Adipocyte (in vitro differentiated cells): ENCODE data around the gene PREP.
"Not testable (repeated sequence)": the region's sequence is repeated elsewhere in the genome, so short reads cannot be mapped to it uniquely, and the experiment has no call there.

ENCODE experiments used
- DNase-seq: peaks from one replicate; pipeline ENCODE4 v3.0.0-alpha.2; 2015; ENCODE audit warnings: low read depth
- H3K27me3 ChIP-seq: replicated peaks from 2 replicates; pipeline ENCODE4 v1.7.0; 2013; ENCODE audit warnings: mild to moderate bottlenecking, low read length, moderate library complexity; ENCODE audit not compliant: control insufficient read depth, insufficient read depth
- H3K36me3 ChIP-seq: 2 replicates; pipeline ENCODE4 v1.7.0; 2013; ENCODE audit warnings: low read length, mild to moderate bottlenecking, moderate library complexity; ENCODE audit not compliant: control insufficient read depth, insufficient read depth, severe bottlenecking
- H3K4me1 ChIP-seq: 2 replicates; pipeline ENCODE4 v1.7.0; 2013; ENCODE audit warnings: mild to moderate bottlenecking, low read length, moderate library complexity; ENCODE audit not compliant: control insufficient read depth, insufficient read depth
- H3K4me3 ChIP-seq: 2 replicates; pipeline ENCODE4 v1.7.0; 2013; ENCODE audit warnings: mild to moderate bottlenecking, low read length, moderate library complexity
- H3K9ac ChIP-seq: 2 replicates; pipeline ENCODE4 v1.7.0; 2013; ENCODE audit warnings: mild to moderate bottlenecking, low read length, moderate library complexity
- H3K9me3 ChIP-seq: 2 replicates; pipeline ENCODE4 v1.7.0; 2013; ENCODE audit warnings: mild to moderate bottlenecking, low read length, moderate library complexity; ENCODE audit not compliant: control insufficient read depth

Gene PREP

DNA sequence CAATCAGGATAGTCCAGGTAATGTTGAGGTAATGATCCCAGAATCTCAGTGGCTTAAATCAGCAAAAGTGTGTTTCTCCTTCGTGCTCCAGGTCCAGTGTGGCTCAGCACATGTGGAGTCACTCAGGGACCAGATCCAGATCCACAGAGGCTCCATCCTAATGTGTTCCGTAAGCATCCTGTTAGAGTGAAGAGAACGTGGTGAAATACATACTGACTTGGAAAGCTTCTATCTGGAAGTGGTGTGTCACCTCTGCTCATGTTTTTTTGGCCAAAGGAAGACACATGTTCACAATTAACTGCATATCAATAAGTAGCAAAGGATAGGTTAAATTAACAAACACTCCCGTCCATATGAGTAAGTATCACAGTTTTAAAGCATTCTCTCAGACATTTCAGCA lies 26.8 kb upstream of the PREP start:
- H3K27me3 ChIP-seq = no peaks in the 10 kb centered on the region
- DNase-seq = peak; percentile 52
- H3K36me3 ChIP-seq = no peaks in the 10 kb centered on the region
- no peak overlapping the region for H3K9ac ChIP-seq
- H3K4me3 ChIP-seq = no peak overlapping the region
- H3K9me3 ChIP-seq = no peaks in the 10 kb centered on the region
- peaks cover 47% of the 10 kb centered on the region for H3K4me1 ChIP-seq

DNA sequence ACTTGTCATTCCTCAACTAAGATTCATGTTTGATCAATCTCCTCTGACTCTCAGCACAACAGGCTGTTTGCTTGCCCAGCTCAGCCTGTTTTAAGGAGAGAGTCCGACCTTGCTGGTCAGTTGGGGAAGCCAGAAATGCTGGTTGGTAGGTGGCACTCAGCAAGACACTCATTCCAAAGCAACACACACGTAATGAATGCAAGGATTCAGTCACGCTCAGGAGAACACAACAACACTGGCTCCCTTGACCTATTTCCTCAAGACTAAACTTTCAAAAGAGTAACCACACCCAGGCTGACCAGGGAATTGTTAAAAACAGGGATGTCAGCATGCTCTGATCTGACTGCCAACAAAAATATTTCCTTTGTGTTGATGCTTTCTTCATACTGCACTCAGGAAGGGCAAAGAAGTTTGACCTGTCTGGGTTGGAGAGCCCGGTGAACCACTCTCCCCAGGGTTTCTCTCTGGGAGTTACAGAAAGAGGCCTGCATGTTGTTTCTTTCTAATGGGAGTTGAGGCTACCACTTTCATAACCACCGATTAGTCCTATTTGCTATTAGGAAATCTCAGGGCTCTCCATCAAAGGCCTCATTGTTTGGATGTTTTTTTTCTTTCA lies 25.6 kb upstream of the PREP start:
- Histone ChIP-seq H3K9ac (peak overlapping the region; percentile 20), H3K27me3 (no peaks in the 10 kb centered on the region), H3K4me3 (no peak overlapping the region), H3K4me1 (peaks cover 51% of the 10 kb centered on the region), H3K36me3 (no peaks in the 10 kb centered on the region), H3K9me3 (no peaks in the 10 kb centered on the region)
- DNase-seq = peak; percentile 85

DNA sequence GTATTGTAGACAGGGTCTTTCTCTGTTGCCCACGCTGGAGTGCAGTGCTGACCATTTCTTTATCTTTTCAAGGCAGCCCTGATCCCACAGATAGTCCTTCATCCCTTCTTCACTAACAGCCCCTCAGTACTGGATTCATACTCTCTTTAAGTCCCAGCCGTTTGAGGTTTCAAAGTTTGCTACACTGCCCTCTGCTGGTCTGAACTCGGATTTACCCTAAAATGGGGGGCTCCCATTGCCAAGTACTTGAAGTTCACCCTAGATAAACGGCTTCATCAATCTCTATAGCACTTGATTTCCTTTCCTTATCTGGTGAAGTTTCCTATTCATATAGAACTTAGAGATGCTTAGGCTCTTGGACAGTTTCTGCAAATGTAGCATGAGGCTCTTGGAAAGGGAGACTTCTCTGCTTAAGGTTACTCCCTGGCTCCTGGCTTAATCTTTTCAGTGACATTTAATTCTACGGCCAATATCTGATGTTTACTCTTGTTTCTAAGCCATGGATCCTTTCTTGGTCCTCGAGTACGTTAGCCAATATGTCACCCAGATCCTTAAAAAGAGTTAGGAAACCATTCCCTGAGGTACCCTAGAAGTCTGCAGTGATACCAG lies 21.4 kb upstream of the PREP start:
- no peaks in the 10 kb centered on the region for H3K9me3 ChIP-seq
- no peaks in the 10 kb centered on the region for H3K36me3 ChIP-seq
- DNase-seq = peak; percentile 79
- no peak overlapping the region for H3K9ac ChIP-seq
- H3K4me1 ChIP-seq = peaks cover 24% of the 10 kb centered on the region
- H3K27me3 ChIP-seq = no peaks in the 10 kb centered on the region
- no peak overlapping the region for H3K4me3 ChIP-seq

DNA sequence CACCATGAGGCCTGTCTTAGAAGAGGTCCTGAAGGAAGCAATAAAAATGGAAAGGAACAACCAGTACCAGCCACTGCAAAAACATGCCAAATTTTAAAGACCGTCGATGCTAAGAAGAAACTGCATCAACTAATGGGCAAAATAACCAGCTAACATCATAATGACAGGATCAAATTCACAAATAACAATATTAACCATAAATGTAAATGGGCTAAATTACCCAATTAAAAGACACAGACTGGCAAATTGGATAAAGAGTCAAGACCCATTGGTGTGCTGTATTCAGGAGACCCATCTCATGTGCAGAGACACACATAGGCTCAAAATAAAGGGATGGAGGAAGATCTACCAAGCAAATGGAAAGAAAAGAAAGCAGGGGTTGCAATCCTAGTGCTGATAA lies 14.1 kb upstream of the PREP start:
- not testable (repeated sequence) for H3K27me3 ChIP-seq, H3K4me1 ChIP-seq, H3K9ac ChIP-seq, DNase-seq, H3K4me3 ChIP-seq, H3K36me3 ChIP-seq
- H3K9me3 ChIP-seq = peaks cover 30% of the 10 kb centered on the region

DNA sequence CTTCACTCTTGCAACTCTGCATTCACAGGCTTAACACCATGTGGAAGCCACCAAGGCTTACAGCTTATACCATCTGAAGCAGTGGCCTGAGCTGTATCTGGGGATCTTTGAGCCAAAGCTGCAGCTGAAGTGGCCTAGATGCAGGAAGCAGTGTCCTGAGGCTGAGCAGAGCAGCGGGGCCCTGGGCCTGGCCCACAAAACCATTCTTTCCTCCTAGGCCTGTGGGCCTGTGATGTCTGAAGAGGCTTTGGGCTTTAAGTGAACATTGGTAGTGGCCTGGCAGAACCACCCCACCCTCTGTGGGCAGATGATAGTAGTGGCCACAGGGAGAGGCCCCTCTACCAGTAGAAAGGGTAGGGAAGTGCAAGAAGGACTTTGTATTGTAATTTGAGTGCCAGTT lies 6.9 kb upstream of the PREP start:
- no peak overlapping the region for H3K9ac ChIP-seq
- no peaks in the 10 kb centered on the region for H3K4me1 ChIP-seq
- H3K4me3 ChIP-seq = no peak overlapping the region
- H3K27me3 ChIP-seq = no peaks in the 10 kb centered on the region
- DNase-seq = no peak
- no peaks in the 10 kb centered on the region for H3K36me3 ChIP-seq
- H3K9me3 ChIP-seq = peaks cover 3% of the 10 kb centered on the region

DNA sequence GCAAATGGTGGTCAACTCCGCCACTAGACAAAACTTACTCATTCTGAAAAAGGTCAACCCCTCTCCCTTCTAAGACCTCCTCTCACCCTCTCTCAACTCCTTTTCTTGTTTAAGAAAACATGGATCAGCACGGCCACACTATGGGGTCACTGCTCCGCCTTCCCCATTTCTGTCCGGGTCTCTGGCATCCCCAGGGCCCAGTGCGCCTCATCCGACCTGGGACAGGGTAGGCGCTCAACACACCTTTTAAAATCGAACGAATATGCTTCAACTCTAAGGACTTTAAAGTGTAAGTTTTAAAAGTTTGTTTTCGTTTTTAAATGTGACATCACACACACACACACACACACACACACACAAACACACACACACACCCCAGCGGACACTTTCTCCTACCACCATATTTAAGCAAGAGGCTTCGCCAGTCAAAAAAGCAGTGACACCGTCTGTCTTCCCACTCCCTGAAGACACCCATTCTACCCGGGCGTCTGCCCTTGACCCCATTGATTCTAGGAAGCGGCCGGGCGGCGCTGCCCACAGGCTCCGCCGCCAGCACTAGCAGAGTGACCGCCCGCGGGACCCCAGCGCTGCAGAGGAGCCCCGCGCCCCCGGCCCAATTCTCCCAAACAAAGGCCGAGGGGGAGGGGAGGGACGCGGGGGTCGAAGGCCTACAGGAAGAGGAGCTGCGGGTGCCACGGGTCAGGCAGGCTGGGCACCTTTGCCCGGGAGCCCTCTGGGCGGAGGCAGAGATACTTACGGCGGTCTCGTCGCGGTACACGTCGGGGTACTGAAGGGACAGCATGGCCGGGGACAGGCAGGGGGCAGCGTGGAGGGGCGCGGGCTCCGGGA lies 568 bp downstream of the PREP start:
- H3K4me1 ChIP-seq = peaks cover 38% of the 10 kb centered on the region
- H3K27me3 ChIP-seq = no peaks in the 10 kb centered on the region
- H3K4me3 ChIP-seq = peak overlapping the region; percentile 96
- H3K9me3 ChIP-seq = no peaks in the 10 kb centered on the region
- DNase-seq = peak; percentile 56
- H3K36me3 ChIP-seq = no peaks in the 10 kb centered on the region
- peak overlapping the region; percentile 90 for H3K9ac ChIP-seq

DNA sequence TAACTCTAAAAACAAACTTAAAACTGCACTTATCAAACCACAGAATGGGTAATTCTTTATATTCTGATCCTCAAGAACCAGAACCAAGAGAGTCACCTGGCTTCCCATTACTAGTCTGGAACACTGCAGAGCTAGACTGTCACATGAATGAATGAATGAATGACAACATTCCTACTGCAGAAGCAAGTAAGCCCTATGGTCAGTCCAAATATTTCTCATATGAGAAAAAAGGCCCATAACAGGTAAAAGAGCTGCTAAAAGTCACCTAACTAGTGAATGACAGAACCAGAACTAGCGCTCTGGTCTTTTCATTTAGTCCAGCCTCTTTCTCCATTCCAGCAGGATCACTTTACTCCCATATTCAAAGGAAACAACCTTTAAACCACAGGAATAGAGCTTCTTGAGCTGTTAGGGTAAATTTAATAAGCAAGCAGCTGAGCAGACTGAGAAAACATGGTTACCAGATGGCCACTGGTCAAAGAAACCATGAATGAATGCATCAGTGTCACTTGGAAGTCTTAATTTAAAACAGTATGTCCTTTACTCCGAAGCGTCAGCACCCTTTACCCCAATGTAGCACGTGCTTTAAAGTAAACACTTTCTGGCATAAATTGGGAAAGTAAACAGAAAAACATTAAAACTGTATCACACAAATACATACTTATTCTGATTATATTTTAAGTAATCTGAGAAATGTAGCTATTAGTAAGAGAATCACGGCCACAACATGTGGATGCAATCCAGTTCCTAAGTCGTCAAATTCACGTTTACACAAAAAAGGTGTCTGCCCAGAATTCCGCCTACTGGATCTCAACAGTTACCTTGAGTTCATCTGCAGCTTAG lies 1.4 kb downstream of the PREP start:
- Histone ChIP-seq H3K9ac (peak overlapping the region; percentile 90), H3K4me1 (peaks cover 38% of the 10 kb centered on the region), H3K27me3 (no peaks in the 10 kb centered on the region), H3K4me3 (peak overlapping the region; percentile 96), H3K9me3 (no peaks in the 10 kb centered on the region), H3K36me3 (peaks cover 1% of the 10 kb centered on the region)
- DNase-seq = peak; percentile 30

DNA sequence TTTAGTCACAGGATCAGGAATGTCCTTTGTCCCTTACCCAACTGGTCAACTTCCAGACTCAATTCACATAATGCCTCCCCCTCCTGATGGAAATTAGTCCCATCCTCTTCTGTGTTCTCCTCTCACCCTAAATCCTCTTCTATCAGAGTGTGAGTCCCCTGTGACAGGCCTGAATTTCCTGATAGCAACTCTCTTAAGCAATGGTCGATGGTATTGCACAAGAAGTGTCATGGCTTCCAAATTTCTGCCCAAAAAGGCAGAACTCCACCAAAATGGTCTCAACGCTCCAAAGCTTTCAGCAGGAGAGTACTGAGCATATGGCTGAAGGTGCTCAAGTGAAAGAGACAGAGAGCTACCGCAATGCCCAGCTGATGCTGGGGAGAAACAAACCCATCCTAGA lies 2.4 kb downstream of the PREP start:
- H3K4me1 ChIP-seq = peaks cover 38% of the 10 kb centered on the region
- H3K36me3 ChIP-seq = peaks cover 11% of the 10 kb centered on the region
- no peaks in the 10 kb centered on the region for H3K9me3 ChIP-seq
- peak overlapping the region; percentile 96 for H3K4me3 ChIP-seq
- H3K9ac ChIP-seq = no peak overlapping the region
- DNase-seq = no peak
- no peaks in the 10 kb centered on the region for H3K27me3 ChIP-seq

DNA sequence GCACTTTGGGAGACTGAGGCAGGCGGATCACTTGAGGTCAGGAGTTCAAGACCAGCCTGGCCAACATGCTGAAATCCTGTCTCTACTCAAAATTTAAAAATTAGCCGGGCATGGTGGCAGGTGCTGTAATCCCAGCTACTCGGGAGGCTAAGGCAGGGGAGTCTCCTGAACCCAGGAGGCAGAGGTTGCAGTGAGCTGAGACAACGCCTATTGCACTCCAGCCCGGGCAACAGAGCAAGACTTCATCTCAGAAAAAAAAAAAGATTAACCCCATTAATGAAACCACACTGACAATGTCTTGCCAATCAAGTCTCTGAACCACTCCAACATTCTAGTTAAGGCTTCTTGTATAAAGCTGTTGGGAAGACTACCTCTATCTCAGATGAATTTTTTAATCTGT lies 4.0 kb downstream of the PREP start:
- DNase-seq = no peak
- Histone ChIP-seq H3K36me3 (peaks cover 21% of the 10 kb centered on the region), H3K4me1 (peaks cover 36% of the 10 kb centered on the region), H3K4me3 (no peak overlapping the region), H3K27me3 (no peaks in the 10 kb centered on the region), H3K9me3 (no peaks in the 10 kb centered on the region), H3K9ac (no peak overlapping the region)

DNA sequence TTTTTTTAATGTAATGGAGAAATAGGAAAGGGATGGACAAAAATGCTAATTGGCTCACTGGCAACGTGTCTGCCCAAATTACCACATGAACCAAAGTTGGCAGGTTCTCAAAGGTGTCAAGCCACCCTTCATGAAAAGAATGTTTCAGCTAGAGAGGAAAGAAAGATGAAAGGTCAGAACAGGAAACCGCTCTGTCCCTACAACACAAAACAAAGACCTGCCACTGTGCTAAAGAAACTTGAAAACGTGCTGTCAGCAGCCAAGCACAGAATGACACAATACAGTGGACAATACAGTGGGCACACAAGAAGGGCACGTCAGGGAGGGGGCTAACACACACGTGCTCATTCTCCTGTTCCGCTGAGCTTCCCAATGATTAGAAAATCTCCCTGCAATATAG lies 4.9 kb downstream of the PREP start:
- peaks cover 32% of the 10 kb centered on the region for H3K4me1 ChIP-seq
- no peaks in the 10 kb centered on the region for H3K27me3 ChIP-seq
- no peak overlapping the region for H3K4me3 ChIP-seq
- DNase-seq = no peak
- no peak overlapping the region for H3K9ac ChIP-seq
- peaks cover 21% of the 10 kb centered on the region for H3K36me3 ChIP-seq
- no peaks in the 10 kb centered on the region for H3K9me3 ChIP-seq

DNA sequence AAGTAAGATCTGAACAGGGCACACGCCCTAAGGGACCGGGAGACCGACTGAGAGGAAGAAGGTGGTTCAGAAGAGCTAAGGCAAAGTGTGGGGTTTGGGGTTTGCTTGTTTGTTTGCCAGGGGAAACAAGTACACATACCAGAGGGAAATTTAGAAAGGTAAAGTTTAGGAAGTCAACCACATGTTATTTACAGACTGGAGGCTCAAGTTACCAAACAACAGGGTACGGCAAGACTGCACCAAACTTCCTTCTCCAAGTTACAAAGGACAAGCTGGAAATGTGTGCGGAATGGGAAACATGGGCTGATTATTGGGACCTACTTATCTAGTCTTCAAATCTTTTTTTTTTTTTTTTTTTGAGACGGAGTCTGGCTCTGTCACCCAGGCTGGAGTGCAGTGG lies 11.2 kb downstream of the PREP start:
- peaks cover 30% of the 10 kb centered on the region for H3K36me3 ChIP-seq
- DNase-seq = no peak
- no peaks in the 10 kb centered on the region for H3K9me3 ChIP-seq
- H3K9ac ChIP-seq = no peak overlapping the region
- no peaks in the 10 kb centered on the region for H3K27me3 ChIP-seq
- H3K4me1 ChIP-seq = peaks cover 23% of the 10 kb centered on the region
- H3K4me3 ChIP-seq = no peak overlapping the region
